Measurements from ENCODE around the gene OSBPL8. TPM values are rescaled to one million over a fixed set of nuclear protein-coding genes. Genes with fewer than 3 reads are reported as not detected.

OSBPL8 gene
- total and polyA plus RNA-seq, 2 donors: 24.4 to 153 TPM

DNA sequence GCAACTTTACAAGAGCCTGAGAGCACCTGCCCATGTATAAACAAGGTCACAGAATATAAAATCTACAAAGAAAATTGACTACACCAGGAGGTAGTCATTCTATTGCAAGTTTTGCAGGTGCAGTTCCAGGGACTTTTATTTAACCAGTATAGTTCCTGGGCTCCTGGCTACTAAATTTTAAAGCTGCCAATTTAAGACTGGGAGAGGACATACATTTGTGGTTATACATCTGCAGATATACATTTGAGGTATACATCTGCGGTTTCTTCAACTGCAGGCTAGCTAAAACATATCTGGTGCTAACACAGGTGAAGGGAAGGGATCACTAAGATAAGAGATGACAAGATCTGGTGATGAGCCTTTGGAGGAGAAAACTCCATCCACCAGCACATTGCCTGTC is 241.6 kb downstream of the OSBPL8 start:
- H3K36me3 ChIP-seq (ENCODE audit: insufficient read depth): no peaks in the 10 kb centered on the region
- 96% methylated on average over 1 of the region's 1 CpG for WGBS
- H3K4me1 ChIP-seq (ENCODE audit: insufficient read depth): no peaks in the 10 kb centered on the region
- no peak overlapping the region for H3K27ac ChIP-seq (ENCODE audit: low read depth)
- no peak overlapping the region for H3K4me3 ChIP-seq (ENCODE audit: low read depth, low read length)
- DNase-seq (ENCODE audit: extremely low spot score): no peak

- no peak for DNase-seq (ENCODE audit: extremely low spot score)
- Histone ChIP-seq H3K4me3 (ENCODE audit: low read depth, low read length) (no peak overlapping the region), H3K4me1 (ENCODE audit: insufficient read depth) (no peaks in the 10 kb centered on the region), H3K27ac (ENCODE audit: low read depth) (no peak overlapping the region), H3K36me3 (ENCODE audit: insufficient read depth) (no peaks in the 10 kb centered on the region)
- WGBS: 85% methylated on average over 7 of the region's 7 CpGs
These were observed 243.1 kb downstream of the OSBPL8 start for GRCh38 chr12:76316468-76316867.

DNA sequence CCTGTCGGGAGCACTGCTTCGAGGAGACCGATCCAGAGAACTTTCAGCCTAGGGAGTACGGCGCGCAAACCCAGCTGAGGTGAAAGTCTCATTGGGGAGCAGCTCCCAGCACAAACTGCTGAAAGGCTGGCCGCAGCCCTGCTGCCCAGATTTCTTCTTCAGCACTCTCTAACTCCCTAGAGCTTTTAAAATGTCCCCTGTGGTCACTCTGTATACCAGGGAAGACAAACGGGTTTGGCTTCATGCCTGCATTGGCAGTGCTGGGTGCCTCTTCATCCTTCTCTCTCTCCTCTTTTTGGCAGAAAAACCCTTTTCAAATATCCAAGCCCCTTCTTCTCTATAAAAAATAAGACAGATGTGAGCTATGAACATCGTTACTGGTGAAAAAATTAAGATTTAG is 246.3 kb downstream of the OSBPL8 start:
- 82% methylated on average over 9 of the region's 9 CpGs for WGBS
- H3K36me3 ChIP-seq (ENCODE audit: insufficient read depth): no peaks in the 10 kb centered on the region
- no peak overlapping the region for H3K4me3 ChIP-seq (ENCODE audit: low read depth, low read length)
- H3K4me1 ChIP-seq (ENCODE audit: insufficient read depth): no peaks in the 10 kb centered on the region
- H3K27ac ChIP-seq (ENCODE audit: low read depth): no peak overlapping the region
- DNase-seq (ENCODE audit: extremely low spot score): no peak

DNA sequence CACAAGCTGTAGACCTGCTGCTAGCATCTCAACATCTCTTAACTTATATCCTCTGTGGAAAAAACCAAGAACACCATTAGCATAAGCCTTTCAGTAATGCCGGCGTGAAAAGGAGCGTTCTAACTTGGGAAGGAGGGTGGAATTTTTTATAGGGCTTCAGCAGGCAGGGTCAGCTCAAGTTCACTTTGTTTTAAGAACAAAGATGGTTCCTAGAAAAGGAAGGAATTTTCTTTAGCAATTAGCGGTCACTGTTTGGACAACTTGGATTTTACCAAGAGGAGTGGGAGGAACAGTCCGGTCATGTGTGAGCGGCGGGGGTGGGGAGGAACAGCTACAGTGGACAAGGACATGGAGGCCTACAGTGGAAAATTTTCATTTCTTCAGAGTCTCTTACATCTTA is 247.3 kb downstream of the OSBPL8 start:
- 49% methylated on average over 7 of the region's 7 CpGs for WGBS
- H3K4me3 ChIP-seq (ENCODE audit: low read depth, low read length): no peak overlapping the region
- H3K4me1 ChIP-seq (ENCODE audit: insufficient read depth): no peaks in the 10 kb centered on the region
- no peaks in the 10 kb centered on the region for H3K36me3 ChIP-seq (ENCODE audit: insufficient read depth)
- no peak for DNase-seq (ENCODE audit: extremely low spot score)
- H3K27ac ChIP-seq (ENCODE audit: low read depth): no peak overlapping the region

DNA sequence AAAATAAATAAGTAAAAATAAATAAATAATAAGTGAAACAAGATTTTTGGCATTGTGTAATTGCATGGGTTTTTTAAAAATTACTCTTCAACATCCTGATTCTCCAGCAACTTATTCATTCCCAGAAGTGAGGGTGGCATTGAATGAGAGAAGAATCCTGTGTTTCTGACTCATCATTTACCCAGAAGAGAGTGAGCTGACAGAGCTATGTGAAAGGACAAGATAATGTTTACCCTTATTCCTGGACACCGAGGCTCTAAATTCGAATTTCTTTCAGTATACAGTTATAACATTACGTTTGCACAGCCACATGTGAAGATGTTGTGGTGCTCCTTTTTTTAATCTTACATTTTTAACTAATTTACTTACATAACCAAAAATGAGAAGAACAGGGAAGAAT is 247.8 kb downstream of the OSBPL8 start:
- no peak for DNase-seq (ENCODE audit: extremely low spot score)
- H3K4me3 ChIP-seq (ENCODE audit: low read depth, low read length): no peak overlapping the region
- 87% methylated on average over 3 of the region's 3 CpGs for WGBS

DNA sequence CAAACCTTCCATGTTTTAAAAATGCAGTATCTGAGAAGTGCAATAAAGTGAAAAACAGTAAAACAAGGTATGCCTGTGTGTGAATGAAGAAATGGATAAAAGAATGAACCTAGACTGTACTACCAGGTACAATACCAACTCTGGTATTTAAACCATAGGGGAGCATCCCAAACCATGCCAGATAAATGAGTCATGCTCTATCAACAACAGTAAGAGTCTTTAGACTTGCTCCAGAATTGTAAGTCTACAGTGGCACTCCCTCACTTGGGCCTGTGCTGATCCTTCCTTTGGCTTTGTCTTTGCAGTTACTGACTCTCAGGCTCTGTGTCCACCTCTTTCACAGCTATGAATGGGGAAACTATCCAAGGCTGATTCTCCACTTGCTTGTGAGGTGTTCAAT is 249.5 kb downstream of the OSBPL8 start:
- no peak for DNase-seq (ENCODE audit: extremely low spot score)
- no peaks in the 10 kb centered on the region for H3K4me1 ChIP-seq (ENCODE audit: insufficient read depth)
- no peak overlapping the region for H3K4me3 ChIP-seq (ENCODE audit: low read depth, low read length)
- H3K27ac ChIP-seq (ENCODE audit: low read depth): no peak overlapping the region
- H3K36me3 ChIP-seq (ENCODE audit: insufficient read depth): no peaks in the 10 kb centered on the region

More for the DNA sequence above, 247.8 kb downstream of the OSBPL8 start:
- Histone ChIP-seq H3K4me1 (ENCODE audit: insufficient read depth) (no peaks in the 10 kb centered on the region), H3K27ac (ENCODE audit: low read depth) (no peak overlapping the region), H3K36me3 (ENCODE audit: insufficient read depth) (no peaks in the 10 kb centered on the region)

DNA sequence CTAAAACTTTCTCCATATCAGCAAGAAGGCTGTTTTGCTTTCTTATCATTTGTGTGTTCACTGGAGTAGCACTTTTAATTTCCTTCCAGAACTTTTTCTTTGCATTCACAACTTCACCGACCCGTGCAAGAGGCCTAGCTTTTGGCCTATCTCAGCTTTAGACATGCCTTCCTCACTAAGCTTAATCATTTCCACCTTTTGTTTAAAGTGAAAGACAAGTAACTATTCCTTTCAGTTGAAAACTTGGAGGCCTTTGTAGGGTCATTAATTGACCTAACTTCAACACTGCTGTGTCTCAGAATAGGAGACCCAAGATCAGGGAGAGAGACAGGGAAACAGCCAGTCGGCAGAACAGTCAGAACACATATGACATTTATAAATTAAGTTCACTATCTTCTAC is 250.7 kb downstream of the OSBPL8 start:
- 54% methylated on average over 3 of the region's 3 CpGs for WGBS
- H3K4me1 ChIP-seq (ENCODE audit: insufficient read depth): no peaks in the 10 kb centered on the region
- H3K27ac ChIP-seq (ENCODE audit: low read depth): no peak overlapping the region

DNA sequence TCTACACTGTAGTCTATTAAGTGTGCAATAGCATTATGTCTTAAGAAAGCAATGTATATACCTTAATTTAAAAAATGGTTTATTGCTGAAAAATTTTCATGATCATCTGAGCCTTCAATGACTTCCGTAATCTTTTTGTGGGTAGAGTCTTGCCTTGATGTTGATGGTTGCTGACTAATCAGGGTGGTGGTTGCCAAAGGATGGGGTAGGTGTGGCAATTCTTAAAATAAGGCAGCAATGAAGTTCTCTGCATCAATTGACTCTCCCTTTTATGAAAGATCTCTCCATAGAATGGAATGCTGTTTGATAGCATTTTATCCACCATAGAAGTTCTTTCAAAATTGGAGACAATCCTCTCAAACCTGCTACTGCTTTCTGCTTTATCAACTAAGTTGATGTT is 252.5 kb downstream of the OSBPL8 start:
- H3K4me3 ChIP-seq (ENCODE audit: low read depth, low read length): no peak overlapping the region
- 96% methylated on average over 1 of the region's 1 CpG for WGBS
- H3K27ac ChIP-seq (ENCODE audit: low read depth): no peak overlapping the region
- DNase-seq (ENCODE audit: extremely low spot score): no peak
- no peaks in the 10 kb centered on the region for H3K36me3 ChIP-seq (ENCODE audit: insufficient read depth)
- H3K4me1 ChIP-seq (ENCODE audit: insufficient read depth): no peaks in the 10 kb centered on the region

More for the DNA sequence above, 250.7 kb downstream of the OSBPL8 start:
- Histone ChIP-seq H3K4me3 (ENCODE audit: low read depth, low read length) (no peak overlapping the region), H3K36me3 (ENCODE audit: insufficient read depth) (no peaks in the 10 kb centered on the region)
- no peak for DNase-seq (ENCODE audit: extremely low spot score)

DNA sequence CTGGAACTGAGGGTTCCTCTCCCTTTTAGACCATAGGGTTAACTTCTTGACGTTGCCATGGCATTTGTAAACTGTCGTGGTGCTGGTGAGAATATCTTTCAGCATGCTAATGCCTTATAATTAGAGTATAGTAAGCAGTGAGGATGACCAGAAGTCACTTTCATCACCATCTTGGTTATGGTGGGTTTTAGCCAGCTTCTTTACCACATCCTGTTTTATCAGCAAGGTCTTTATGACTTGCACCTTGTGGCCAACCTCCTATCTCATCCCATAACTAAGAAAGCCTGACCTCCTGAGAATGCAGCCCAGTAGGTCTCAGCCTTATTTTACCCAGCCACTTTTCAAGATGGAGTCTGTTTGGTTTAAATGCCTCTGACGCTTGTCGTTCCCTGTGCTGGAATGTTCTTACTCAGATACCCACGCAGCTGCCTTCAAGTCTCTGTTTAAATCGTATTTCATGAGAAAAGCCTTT is 255.5 kb downstream of the OSBPL8 start:
- no peaks in the 10 kb centered on the region for H3K36me3 ChIP-seq (ENCODE audit: insufficient read depth)
- 84% methylated on average over 6 of the region's 6 CpGs for WGBS
- no peaks in the 10 kb centered on the region for H3K4me1 ChIP-seq (ENCODE audit: insufficient read depth)
- H3K4me3 ChIP-seq (ENCODE audit: low read depth, low read length): no peak overlapping the region
- no peak for DNase-seq (ENCODE audit: extremely low spot score)
- H3K27ac ChIP-seq (ENCODE audit: low read depth): no peak overlapping the region

GRCh38 chr12:76303365-76303764 is 256.2 kb downstream of the OSBPL8 start:
- Histone ChIP-seq H3K36me3 (ENCODE audit: insufficient read depth) (no peaks in the 10 kb centered on the region), H3K27ac (ENCODE audit: low read depth) (no peak overlapping the region), H3K4me1 (ENCODE audit: insufficient read depth) (no peaks in the 10 kb centered on the region), H3K4me3 (ENCODE audit: low read depth, low read length) (no peak overlapping the region)
- DNase-seq (ENCODE audit: extremely low spot score): no peak
- 91% methylated on average over 2 of the region's 2 CpGs for WGBS

Small RNA genes within 50 kb of the gene (small RNA-seq; reads per million reads assigned to genes)
- gene RN7SKP172: not detected

Other genes starting within 250 kb of the OSBPL8 start
- 32.8 TPM for gene BBS10, start 211.4 kb downstream of the OSBPL8 start, total RNA-seq
- gene BBS10, start 211.4 kb downstream of the OSBPL8 start, polyA plus RNA-seq: 9.1 TPM
- 203 TPM for gene ZDHHC17, start 204.3 kb upstream of the OSBPL8 start, total RNA-seq
- 22.1 TPM for gene ZDHHC17, start 204.3 kb upstream of the OSBPL8 start, polyA plus RNA-seq

Data from urinary bladder (tissue), 4 donors.